K562 (cell line): ENCODE measurements around the gene CYBRD1. TPM values are rescaled to one million over a fixed set of nuclear protein-coding genes. Genes with fewer than 3 reads are reported as not detected.

Experiments
- ATF7 ChIP-seq: fragments of 450-650 bp; IDR thresholded peaks from 2 replicates; pipeline ENCODE4 v1.7.1; 2014; ENCODE audit warnings: mild to moderate bottlenecking, moderate library complexity
- BDP1 ChIP-seq: IDR thresholded peaks from 3 replicates; pipeline ENCODE4 v1.6.1; 2011; ENCODE audit not compliant: insufficient read length, insufficient read depth
- CBX8 ChIP-seq: fragments of 200-600 bp; sonication (generic); IDR thresholded peaks from 2 replicates; pipeline ENCODE4 v1.6.1; 2012; ENCODE audit warnings: borderline replicate concordance, mixed run types, low read depth, mild to moderate bottlenecking, moderate library complexity, mixed read lengths, low read length, control low read depth, inconsistent platforms; ENCODE audit not compliant: poor library complexity, severe bottlenecking; ENCODE audit errors: extremely low read depth
- ELF1 ChIP-seq: fragments of 200-800 bp; sonication (Bioruptor generic); IDR thresholded peaks from 2 replicates; pipeline ENCODE4 v1.6.1; 2016; ENCODE audit warnings: missing genetic modification characterization, missing compliant biosample characterization
- FIP1L1 ChIP-seq: fragments of 200-400 bp; formaldehyde crosslinking; IDR thresholded peaks from 2 replicates; pipeline ENCODE4 v1.6.1; 2018; ENCODE audit warnings: mild to moderate bottlenecking, low read depth, low read length; ENCODE audit not compliant: poor library complexity, severe bottlenecking
- GATAD2A ChIP-seq: fragments of 450-650 bp; IDR thresholded peaks from 2 replicates; pipeline ENCODE4 v1.6.1; 2017
- MECOM ChIP-seq: fragments of 250-450 bp; sonication (Bioruptor Pico); IDR thresholded peaks from 2 replicates; pipeline ENCODE4 v1.8.0; 2022; ENCODE audit warnings: inconsistent platforms
- MTA3 ChIP-seq: fragments of 450-650 bp; formaldehyde crosslinking; IDR thresholded peaks from 2 replicates; pipeline ENCODE4 v1.6.1; 2017; ENCODE audit warnings: mild to moderate bottlenecking, borderline replicate concordance
- NONO ChIP-seq, 2 experiments: fragments of 200-400 bp in 1 of 2; fragments of 450-650 bp in 1 of 2; formaldehyde crosslinking in 1 of 2; IDR thresholded peaks; 2 replicates each; pipeline ENCODE4 v1.6.1; 2017; ENCODE audit warnings: low read depth in 2 of 2, mild to moderate bottlenecking in 2 of 2, moderate library complexity in 2 of 2, low read length in 1 of 2
- RB1 ChIP-seq: fragments of 450-650 bp; IDR thresholded peaks from 2 replicates; pipeline ENCODE4 v1.6.1; 2017; ENCODE audit warnings: low read depth, mild to moderate bottlenecking
- RBM15 ChIP-seq: fragments of 200-400 bp; formaldehyde crosslinking; IDR thresholded peaks from 2 replicates; pipeline ENCODE4 v1.6.1; 2018; ENCODE audit warnings: mild to moderate bottlenecking, low read length, moderate library complexity; ENCODE audit not compliant: insufficient read depth
- RUNX1 ChIP-seq: sonication (generic); IDR thresholded peaks from 2 replicates; pipeline ENCODE4 v1.6.1; 2016; ENCODE audit warnings: antibody characterized with exemption, low read depth
- SP2 ChIP-seq: IDR thresholded peaks from 2 replicates; pipeline ENCODE4 v1.6.1; 2011; ENCODE audit warnings: mild to moderate bottlenecking, low read depth, low read length, moderate library complexity; ENCODE audit not compliant: poor library complexity, severe bottlenecking; ENCODE audit errors: extremely low read depth
- TAF15 ChIP-seq: fragments of 200-400 bp; formaldehyde crosslinking; IDR thresholded peaks from 2 replicates; pipeline ENCODE4 v1.6.1; 2017; ENCODE audit warnings: mild to moderate bottlenecking, low read depth, low read length, moderate library complexity
- TFAM ChIP-seq: fragments of 250-450 bp; sonication (Bioruptor Pico); conservative IDR thresholded peaks from 2 replicates; pipeline ENCODE4 v1.5.0; 2021; ENCODE audit warnings: mild to moderate bottlenecking, moderate library complexity
- ZFX ChIP-seq: sonication (generic); formaldehyde crosslinking; IDR thresholded peaks from 2 replicates; pipeline ENCODE4 v1.8.0; 2022; ENCODE audit warnings: mild to moderate bottlenecking, missing genetic modification reagents, moderate library complexity
- ZNF274 ChIP-seq: IDR thresholded peaks from 2 replicates; pipeline ENCODE4 v1.6.1; 2011; ENCODE audit warnings: low read depth, mild to moderate bottlenecking, low read length, moderate library complexity, borderline replicate concordance
- ZNF384 ChIP-seq: IDR thresholded peaks from 2 replicates; pipeline ENCODE4 v1.6.1; 2012; ENCODE audit warnings: low read depth, low read length, improper control_type of control experiment
- polyA plus RNA-seq, 8 experiments: library from polyadenylated mRNA; depleted of rRNA in 4 of 8; stranded (reverse) in 5 of 8; unstranded in 3 of 8; fragments of >200 nt; fragmentation: Nextera tagmentation in 2 of 8; fragmentation: Illumina TruSeq in 1 of 8; extraction: Ambion mirVana in 2 of 8; extraction: Trizol in 1 of 8; gene quantifications; 2 replicates each; pipeline versions ENCODE4 v1.2.1 to v1.2.3, GENCODE V29; 2011 to 2014; ENCODE audit warnings: inconsistent platforms in 1 of 8, missing spikeins in 1 of 8
- total RNA-seq, 7 experiments: library from RNA; depleted of rRNA in 6 of 7; stranded (reverse); fragments of >200 nt in 6 of 7; fragmentation: Illumina TruSeq in 2 of 7; extraction: Trizol in 2 of 7; gene quantifications; 2 replicates each; pipeline versions ENCODE4 v1.2.1 to v1.2.3, GENCODE V29; 2011 to 2021; ENCODE audit warnings: low replicate concordance in 1 of 7
- TF ChIP-seq, protein P1 (sequence below): fragments of 250-450 bp; sonication (Bioruptor Pico); IDR thresholded peaks from 2 replicates; pipeline ENCODE4 v1.8.0; 2022; ENCODE audit warnings: inconsistent platforms, mild to moderate bottlenecking, moderate library complexity, borderline replicate concordance
- TF ChIP-seq, protein P2 (sequence below): sonication (generic); formaldehyde crosslinking; IDR thresholded peaks from 2 replicates; pipeline ENCODE4 v1.8.1; 2023; ENCODE audit warnings: mild to moderate bottlenecking, missing genetic modification reagents, moderate library complexity
- TF ChIP-seq, protein P3 (sequence below): IDR thresholded peaks from 3 replicates; pipeline ENCODE4 v1.6.1; 2011; ENCODE audit warnings: borderline replicate concordance, mild to moderate bottlenecking; ENCODE audit not compliant: insufficient read length, insufficient read depth
- TF ChIP-seq, protein P4 (sequence below): sonication (generic); formaldehyde crosslinking; IDR thresholded peaks from 2 replicates; pipeline ENCODE4 v1.9.0; 2022; ENCODE audit warnings: mild to moderate bottlenecking, missing genetic modification reagents

The CYBRD1 gene
- total and polyA plus RNA-seq, 9 of the 15 experiments (the other 6 are each of a cell fraction or from before 2014, with no cell fraction given): 9.6 to 22.4 (median 15.6) TPM

DNA sequence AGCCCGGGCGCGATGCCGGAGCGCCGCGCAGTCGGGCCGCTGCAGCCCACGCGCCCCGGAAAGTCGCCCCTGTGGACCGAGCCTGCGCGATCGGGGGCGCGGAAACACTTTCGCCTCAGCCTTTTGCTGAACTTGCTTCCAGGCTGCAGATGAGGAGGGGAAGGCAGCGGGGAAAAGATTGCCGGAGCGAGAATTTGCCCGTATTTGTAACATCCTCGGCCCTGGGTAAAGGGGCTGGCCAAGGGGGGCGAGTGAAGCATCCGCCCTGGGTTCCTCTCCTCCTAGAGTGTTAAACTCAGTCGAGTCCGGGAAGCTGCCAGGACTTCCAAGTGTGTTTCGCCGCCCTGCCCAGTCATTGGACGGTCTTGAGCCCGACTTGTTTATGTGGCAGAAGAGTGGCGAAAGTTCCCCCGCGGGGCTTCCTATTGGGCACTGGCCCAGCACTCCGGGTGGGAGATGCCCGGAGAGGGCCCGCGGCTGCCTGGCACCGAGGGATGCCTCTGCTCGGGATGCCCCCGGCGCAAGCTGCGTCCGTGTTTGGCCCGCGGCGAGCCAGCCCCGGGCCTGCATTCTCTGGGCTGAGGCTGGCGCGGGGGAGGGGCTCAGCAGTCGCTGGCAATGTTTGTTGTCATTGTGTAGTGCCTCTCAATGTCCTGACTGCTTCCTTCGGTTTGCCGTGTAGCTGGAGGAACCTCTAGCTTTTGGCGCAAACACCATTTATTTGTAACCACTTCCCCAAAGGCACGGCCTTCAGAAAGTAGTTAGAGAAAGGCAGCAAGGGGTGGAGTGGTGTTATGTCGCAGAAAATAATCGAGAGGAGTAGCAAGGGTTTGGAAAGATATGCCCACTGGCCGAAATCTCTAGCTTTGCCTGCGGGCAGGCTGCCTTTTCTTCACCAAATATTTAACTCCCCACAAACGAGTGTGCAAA is 1.1 kb downstream of the CYBRD1 start (continued):
- TF ChIP-seq SP2 (no peak), RUNX1 (no peak), ELF1 (no peak), FIP1L1 (peak; percentile 22), MTA3 (0 out of 2 replicates have a peak, but pooled peaks have one; percentile 37), CBX8 (no peak), NONO (IDR thresholded peaks at IDR 0.05; ENCODE audit: low read depth in 2 of 2, low read length in 1 of 2) (no peak), BDP1 (no peak), TFAM (no peak), RBM15 (no peak), ZNF384 (no peak), RB1 (peak; percentile 33; the same call in 1 of the 2 replicates), ATF7 (peak; percentile 45; the same call in 1 of the 2 replicates), ZFX (CRISPR knock-in tag) (peak; percentile 82), MECOM (CRISPR knock-in tag) (no peak), TAF15 (no peak), ZNF274 (no peak), GATAD2A (0 out of 2 replicates have a peak, but pooled peaks have one; percentile 12)
- TF ChIP-seq, protein P1, sequence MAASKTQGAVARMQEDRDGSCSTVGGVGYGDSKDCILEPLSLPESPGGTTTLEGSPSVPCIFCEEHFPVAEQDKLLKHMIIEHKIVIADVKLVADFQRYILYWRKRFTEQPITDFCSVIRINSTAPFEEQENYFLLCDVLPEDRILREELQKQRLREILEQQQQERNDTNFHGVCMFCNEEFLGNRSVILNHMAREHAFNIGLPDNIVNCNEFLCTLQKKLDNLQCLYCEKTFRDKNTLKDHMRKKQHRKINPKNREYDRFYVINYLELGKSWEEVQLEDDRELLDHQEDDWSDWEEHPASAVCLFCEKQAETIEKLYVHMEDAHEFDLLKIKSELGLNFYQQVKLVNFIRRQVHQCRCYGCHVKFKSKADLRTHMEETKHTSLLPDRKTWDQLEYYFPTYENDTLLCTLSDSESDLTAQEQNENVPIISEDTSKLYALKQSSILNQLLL (CRISPR knock-in tag): no peak
- TF ChIP-seq, protein P2, sequence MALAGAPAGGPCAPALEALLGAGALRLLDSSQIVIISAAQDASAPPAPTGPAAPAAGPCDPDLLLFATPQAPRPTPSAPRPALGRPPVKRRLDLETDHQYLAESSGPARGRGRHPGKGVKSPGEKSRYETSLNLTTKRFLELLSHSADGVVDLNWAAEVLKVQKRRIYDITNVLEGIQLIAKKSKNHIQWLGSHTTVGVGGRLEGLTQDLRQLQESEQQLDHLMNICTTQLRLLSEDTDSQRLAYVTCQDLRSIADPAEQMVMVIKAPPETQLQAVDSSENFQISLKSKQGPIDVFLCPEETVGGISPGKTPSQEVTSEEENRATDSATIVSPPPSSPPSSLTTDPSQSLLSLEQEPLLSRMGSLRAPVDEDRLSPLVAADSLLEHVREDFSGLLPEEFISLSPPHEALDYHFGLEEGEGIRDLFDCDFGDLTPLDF (CRISPR knock-in tag): no peak
- TF ChIP-seq, protein P3, sequence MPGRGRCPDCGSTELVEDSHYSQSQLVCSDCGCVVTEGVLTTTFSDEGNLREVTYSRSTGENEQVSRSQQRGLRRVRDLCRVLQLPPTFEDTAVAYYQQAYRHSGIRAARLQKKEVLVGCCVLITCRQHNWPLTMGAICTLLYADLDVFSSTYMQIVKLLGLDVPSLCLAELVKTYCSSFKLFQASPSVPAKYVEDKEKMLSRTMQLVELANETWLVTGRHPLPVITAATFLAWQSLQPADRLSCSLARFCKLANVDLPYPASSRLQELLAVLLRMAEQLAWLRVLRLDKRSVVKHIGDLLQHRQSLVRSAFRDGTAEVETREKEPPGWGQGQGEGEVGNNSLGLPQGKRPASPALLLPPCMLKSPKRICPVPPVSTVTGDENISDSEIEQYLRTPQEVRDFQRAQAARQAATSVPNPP: no peak
- TF ChIP-seq, protein P4, sequence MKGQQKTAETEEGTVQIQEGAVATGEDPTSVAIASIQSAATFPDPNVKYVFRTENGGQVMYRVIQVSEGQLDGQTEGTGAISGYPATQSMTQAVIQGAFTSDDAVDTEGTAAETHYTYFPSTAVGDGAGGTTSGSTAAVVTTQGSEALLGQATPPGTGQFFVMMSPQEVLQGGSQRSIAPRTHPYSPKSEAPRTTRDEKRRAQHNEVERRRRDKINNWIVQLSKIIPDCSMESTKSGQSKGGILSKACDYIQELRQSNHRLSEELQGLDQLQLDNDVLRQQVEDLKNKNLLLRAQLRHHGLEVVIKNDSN (CRISPR knock-in tag): no peak
